ENCODE data around the gene PBX4.

Gene PBX4

GRCh38 chr19:19553670-19554069 lies 64.8 kb downstream of the PBX4 start:
- DNase-seq: no peak

DNA sequence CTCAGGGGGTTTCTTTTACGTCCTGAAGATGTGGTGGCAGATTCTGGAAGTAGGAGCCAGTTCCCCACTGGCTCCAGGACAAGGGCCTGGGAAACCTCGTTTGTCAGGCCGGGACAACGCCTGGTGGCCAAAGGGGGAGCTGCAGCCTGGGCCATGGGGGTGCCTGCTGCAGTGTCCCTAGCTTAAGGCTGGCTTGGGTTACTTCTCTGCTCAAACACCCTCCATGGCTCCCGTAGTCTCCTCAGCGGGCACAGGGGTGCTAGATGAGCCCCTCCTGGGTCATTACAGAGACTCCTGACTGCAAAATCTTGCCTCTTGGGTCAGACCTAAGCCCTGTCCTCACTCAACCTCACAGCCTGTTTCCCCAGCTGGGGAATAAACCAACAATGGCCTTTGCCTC lies 65.7 kb downstream of the PBX4 start:
- no peak for DNase-seq

- no peak for DNase-seq
Observed at GRCh38 chr19:19551853-19552192, 66.7 kb downstream of the PBX4 start.

GRCh38 chr19:19550972-19551852 lies 67.3 kb downstream of the PBX4 start:
- no peak for DNase-seq

DNA sequence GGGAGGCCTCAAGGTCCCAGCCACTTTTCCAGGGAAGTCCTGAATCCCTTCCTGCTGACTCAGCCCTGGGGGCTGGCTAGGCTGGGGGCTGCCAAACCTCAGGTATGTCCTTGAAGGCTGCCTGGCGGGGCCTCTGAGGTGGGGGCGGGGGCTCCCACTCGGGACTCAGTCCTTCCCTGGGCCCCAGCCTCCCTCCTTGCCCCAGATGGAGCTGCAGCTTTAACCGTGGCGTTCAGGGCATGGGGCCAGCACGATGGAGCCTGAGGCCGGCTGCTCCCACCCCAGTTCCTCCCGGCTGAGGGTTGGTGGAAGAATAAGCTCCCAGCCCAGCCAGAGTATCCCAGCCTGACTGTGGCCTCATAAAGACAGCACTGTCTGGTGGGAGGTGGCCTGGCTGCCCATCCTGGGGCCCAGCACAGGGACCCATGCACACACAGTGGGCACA lies 68.0 kb downstream of the PBX4 start:
- no peak for DNase-seq

DNA sequence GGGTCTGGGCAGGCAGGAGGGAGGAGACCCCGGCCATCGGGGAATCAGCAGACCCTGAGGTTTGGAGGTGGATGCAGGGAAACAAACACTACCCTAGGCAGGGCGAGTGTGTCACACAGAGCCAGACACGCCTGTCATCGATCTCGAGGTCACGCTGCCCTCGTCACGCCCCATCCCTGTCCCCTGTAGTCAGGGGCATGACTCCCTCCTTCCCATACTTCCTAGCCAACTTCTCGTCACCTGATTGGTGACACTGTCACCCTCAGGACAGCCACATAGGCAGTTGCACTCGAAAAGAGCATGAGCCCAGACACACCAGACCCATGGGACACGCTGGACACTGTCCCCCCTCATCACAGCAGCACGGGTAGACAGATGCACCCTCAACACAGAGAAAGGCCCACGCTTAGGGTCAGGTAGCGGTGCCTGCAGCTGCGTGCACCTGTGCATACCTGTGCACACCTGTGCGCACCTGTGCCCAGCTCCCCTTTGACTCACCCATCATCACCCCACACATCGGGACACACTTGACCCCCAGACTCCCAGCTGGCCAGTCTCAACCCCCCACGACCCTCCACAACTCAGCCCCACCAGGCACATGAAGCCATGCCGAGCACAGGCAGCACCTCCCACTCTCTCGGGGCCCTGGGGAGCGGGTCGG lies 68.6 kb downstream of the PBX4 start:
- DNase-seq: no peak

GRCh38 chr19:19548915-19549759 lies 69.3 kb downstream of the PBX4 start:
- no peak for DNase-seq

- no peak for DNase-seq
Observed at GRCh38 chr19:19547674-19548336, 70.7 kb downstream of the PBX4 start.

- no peak for DNase-seq
Observed at GRCh38 chr19:19546751-19547162, 71.7 kb downstream of the PBX4 start.

DNA sequence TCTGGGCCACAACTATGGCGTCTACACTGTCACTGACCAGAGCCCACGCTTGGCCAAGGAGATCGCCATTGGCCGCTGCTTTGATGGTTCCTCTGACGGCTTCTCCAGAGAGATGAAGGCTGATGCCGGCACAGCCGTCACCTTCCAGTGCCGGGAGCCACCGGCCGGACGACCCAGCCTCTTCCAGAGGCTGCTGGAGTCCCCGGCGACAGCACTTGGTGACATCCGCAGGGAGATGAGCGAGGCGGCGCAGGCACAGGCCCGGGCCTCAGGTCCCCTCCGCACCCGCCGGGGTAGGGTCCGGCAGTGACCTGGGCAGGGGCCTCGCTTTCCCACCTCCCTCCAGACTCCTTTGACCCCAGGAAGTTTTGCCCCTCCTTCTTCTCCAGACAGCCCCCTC lies 72.8 kb downstream of the PBX4 start:
- DNase-seq: no peak

DNA sequence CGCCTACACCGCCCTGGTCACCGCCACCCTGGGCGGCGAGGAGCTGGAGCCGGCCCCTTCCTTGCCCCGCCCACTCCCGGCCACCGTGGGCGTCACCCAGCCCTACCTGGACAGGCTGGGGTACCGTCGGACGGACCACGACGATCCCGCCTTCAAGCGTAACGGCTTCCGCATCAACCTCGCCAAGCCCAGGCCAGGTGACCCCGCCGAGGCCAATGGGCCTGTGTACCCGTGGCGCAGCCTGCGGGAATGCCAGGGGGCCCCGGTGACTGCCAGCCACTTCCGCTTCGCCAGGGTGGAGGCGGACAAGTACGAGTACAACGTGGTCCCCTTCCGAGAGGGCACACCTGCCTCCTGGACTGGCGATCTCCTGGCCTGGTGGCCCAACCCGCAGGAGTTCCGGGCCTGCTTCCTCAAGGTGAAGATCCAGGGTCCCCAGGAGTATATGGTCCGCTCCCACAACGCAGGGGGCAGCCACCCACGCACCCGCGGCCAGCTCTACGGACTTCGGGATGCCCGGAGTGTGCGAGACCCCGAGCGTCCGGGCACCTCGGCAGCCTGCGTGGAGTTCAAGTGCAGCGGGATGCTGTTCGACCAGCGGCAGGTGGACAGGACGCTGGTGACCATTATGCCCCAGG lies 73.4 kb downstream of the PBX4 start:
- DNase-seq: no peak

DNA sequence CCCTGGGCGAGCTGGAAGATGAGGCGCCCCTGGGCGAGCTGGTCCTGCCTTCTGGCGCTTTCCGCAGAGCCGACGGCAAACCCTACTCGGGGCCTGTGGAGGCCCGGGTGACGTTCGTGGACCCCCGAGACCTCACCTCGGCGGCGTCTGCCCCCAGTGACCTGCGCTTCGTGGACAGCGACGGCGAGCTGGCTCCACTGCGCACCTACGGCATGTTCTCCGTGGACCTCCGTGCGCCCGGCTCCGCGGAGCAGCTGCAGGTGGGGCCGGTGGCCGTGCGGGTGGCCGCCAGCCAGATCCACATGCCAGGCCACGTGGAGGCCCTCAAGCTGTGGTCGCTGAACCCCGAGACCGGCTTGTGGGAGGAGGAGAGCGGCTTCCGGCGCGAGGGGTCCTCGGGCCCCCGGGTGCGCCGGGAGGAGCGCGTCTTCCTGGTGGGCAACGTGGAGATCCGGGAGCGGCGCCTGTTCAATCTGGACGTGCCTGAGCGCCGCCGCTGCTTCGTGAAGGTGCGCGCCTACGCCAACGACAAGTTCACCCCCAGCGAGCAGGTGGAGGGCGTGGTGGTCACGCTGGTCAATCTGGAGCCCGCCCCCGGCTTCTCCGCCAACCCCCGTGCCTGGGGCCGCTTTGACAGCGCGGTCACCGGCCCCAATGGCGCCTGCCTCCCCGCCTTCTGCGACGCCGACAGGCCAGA lies 74.1 kb downstream of the PBX4 start:
- DNase-seq: no peak

DNA sequence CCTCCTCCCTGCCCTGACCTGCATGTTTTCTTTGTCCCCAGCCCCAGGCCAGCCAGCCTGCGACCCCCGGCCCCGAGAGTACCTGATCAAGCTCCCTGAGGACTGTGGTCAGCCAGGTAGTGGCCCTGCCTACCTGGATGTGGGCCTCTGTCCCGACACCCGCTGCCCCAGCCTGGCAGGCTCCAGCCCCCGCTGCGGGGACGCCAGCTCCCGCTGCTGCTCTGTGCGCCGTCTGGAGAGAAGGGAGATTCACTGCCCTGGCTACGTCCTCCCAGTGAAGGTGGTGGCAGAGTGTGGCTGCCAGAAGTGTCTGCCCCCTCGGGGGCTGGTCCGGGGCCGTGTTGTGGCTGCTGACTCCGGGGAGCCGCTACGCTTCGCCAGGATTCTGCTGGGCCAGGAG lies 74.8 kb downstream of the PBX4 start:
- no peak for DNase-seq

GRCh38 chr19:19543101-19543500 lies 75.4 kb downstream of the PBX4 start:
- DNase-seq: no peak

DNA sequence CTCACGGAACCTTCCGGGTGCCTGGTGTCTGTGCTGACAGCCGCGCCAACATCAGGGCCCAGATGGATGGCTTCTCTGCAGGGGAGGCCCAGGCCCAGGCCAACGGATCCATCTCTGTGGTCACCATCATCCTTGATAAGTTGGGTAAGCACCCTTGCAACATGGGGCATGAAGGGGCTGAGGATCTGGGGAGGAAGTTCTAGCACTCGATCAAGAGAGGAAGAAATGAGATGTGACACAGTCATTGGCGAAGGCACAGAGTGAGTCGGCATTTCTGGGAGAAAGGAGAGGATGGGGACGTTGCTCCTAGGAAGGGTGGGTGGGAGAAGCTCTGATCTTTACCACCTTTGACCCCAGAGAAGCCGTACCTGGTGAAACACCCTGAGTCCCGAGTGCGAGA lies 76.0 kb downstream of the PBX4 start:
- no peak for DNase-seq

GRCh38 chr19:19541616-19542015 lies 76.9 kb downstream of the PBX4 start:
- no peak for DNase-seq

DNA sequence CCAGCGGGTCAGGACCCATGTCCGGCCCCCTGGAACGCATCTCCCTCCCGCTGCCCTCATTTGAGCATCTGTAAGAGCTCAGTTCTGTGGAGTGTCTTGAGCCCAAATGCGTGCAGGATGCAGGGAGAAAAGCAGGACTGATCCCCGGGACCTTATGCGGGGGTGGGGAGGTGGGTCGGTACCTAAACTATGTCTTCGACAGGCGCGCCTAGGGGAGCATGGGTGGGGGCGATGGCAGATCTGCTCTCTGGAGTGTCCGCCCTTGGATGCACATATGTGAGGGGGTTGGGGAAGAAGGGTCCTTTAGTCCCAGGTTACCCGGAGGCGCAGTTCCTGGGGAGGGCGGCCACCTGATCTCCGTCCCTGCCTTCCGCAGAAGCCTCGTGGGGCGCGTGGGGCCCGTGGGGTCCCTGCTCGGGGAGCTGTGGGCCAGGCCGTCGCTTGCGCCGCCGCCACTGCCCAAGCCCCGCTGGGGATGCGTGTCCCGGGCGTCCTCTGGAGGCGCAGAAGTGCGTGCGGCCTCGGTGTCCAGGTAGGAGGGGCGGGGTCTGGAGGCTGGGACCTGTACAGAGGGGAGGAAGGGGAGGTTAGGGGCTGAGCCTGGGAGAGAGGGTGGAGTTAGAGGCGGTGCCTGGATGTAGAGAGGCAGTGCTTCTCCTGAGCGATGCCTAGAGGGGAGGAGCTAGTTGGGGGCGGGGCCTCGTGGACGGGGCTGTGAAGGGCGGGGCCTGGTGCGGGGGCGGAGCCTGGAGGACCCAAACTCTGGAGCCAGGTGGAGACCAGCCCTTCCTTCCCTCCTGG lies 77.6 kb downstream of the PBX4 start:
- DNase-seq: no peak

DNA sequence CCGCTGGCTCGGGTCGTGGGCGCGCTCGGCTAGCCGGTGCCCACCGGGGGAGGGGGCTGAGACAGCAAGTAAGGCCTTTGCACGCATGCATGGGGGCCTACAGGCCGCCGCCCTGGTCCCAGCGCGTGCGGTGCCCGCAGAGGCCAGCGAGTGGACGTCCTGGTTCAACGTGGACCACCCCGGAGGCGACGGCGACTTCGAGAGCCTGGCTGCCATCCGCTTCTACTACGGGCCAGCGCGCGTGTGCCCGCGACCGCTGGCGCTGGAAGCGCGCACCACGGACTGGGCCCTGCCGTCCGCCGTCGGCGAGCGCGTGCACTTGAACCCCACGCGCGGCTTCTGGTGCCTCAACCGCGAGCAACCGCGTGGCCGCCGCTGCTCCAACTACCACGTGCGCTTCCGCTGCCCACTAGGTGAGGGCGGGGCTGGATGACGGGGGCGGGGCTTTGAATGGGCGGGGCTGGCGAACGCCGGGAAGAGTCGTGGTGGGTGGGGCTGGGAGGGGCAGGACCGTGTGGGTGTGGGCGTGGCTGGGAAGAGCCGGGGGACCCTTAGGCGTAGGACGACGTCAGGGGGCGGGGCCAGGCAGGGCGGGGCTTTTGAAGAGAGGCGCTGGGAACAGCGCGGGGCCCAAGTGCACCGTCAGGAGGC lies 78.3 kb downstream of the PBX4 start:
- no peak for DNase-seq

DNA sequence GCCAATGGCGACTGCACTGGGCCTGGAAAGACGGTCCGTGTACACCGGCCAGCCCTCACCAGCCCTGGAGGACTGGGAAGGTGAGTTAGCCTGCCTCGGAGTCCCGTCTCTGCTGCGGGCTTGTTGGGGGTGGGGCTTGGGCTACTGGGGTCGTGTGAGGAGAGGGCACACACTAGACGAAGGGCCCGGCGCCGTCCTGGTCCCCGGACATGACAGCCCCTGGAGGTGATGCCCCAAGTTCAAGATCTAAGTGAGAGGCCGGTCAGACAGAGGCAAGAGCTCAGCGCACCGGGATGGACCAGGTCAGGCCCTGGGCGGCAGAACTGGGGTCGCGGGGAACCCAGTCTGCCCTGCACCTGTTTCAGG lies 78.8 kb downstream of the PBX4 start:
- DNase-seq: no peak

DNA sequence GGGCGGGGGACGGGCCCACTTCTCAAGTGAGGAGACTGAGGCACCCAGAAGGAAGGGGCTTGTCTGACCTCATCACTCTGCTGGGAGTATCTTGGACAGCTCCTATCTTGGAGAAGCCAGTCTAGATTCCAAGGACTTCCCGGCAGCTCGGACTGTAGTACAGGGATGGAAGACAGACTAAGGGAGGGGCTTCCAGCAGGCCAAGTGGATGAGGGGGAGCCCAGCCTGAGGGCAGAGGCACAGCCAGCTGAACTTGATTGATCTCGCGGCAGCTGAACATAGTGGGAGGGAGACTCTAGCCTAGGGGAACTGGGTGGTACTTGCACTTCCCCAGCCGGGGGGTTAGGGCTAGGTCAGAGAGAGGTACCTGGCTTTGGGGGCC lies 79.7 kb downstream of the PBX4 start:
- DNase-seq: no peak
